Measurements from ENCODE around the gene ACOT13.

ACOT13 gene

DNA sequence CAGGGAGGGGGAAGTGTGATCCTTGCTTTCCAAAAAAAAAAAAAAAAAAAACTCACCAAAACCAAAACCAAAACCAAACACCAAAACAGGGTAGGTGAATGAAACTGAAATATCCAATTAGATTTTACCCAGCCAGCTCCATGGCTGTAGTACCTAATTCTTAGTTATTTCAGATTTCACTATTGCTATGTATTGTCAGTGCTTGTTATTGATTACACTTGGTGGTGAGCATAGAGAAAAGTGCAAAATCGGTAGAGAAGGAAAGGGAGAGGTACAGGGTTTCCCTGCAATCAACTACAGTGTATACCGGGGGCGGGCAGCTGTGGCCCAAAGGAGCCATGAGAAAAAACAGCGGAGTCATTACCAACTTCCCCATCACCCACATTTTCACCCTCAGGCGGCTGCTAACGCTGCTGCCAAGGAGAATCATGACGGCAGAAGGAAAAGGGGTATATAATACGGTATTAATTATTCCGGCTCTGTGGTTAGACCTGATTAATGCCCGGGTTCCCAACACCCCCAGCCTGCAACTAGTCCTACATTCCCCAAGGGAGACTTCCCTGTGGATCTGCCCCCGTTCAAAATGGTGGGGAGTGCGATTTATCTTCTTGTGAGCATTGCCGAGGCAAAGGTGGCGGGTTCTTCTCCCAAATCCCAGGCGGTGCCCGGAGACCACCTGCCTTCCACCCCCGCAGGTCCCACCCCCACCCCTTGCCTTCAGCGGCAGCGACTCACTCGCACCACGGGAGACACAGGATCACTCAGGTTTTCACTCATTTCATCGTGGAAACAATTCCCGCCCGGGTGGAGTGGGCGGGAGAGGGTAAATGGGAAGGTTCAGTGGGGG lies 52.5 kb downstream of the ACOT13 start, which contains the start of gene C6orf62:
Gene C6orf62, minus strand, starts transcription at position 30 of the 847 bp plus-strand sequence. CDS start 486 bp downstream, outside the sequence.
- no CpG with 5 or more reads among the region's 25 CpGs for WGBS (ENCODE audit: extremely low coverage, insufficient coverage, low lambda C conversion rate)
- no peaks in the 10 kb centered on the region for H3K79me1 ChIP-seq (ENCODE audit: low read length)
- peak within 1 kb of the TSS; percentile 97 for H3K4me3 ChIP-seq (ENCODE audit: low read length)
- no peak within 1 kb of the TSS for H2BK5ac ChIP-seq (ENCODE audit: low read length)
- no peak within 1 kb of the TSS for H2AK5ac ChIP-seq (ENCODE audit: low read length)
- peak within 1 kb of the TSS; percentile 98 for H3K9ac ChIP-seq (ENCODE audit: low read length)
- H3K27ac ChIP-seq (ENCODE audit: low read depth, low read length) = peak within 1 kb of the TSS; percentile 97
- H3K79me2 ChIP-seq (ENCODE audit: control insufficient read depth, insufficient read depth, low read length) = peaks cover 49% of the 10 kb centered on the region
- H3K23ac ChIP-seq (ENCODE audit: low read length) = no peak within 1 kb of the TSS
- H3K4me1 ChIP-seq (ENCODE audit: control insufficient read depth, low read depth, low read length) = no peaks in the 10 kb centered on the region
- no peak within 1 kb of the TSS for H2BK15ac ChIP-seq (replicated peaks; ENCODE audit: low read depth)
- no peaks in the 10 kb centered on the region for H3K36me3 ChIP-seq (ENCODE audit: control insufficient read depth, insufficient read depth, low read length)
- no peak within 1 kb of the TSS for H4K5ac ChIP-seq (ENCODE audit: low read length)
- H3K56ac ChIP-seq (ENCODE audit: low read length) = peak within 1 kb of the TSS; percentile 98
- no peak within 1 kb of the TSS for H4K8ac ChIP-seq (ENCODE audit: low read depth, low read length)
- peak within 1 kb of the TSS; percentile 98 for H3K4ac ChIP-seq (ENCODE audit: low read depth, low read length)
- no peaks in the 10 kb centered on the region for H3K27me3 ChIP-seq (ENCODE audit: insufficient read depth, low read length, poor library complexity)
- peak; percentile 47 for DNase-seq
- H3K18ac ChIP-seq (ENCODE audit: low read length) = peak within 1 kb of the TSS; percentile 94
- H2BK120ac ChIP-seq (ENCODE audit: low read depth, low read length) = no peak within 1 kb of the TSS
- peak within 1 kb of the TSS; percentile 52 for H3K4me2 ChIP-seq (ENCODE audit: low read length)

DNA sequence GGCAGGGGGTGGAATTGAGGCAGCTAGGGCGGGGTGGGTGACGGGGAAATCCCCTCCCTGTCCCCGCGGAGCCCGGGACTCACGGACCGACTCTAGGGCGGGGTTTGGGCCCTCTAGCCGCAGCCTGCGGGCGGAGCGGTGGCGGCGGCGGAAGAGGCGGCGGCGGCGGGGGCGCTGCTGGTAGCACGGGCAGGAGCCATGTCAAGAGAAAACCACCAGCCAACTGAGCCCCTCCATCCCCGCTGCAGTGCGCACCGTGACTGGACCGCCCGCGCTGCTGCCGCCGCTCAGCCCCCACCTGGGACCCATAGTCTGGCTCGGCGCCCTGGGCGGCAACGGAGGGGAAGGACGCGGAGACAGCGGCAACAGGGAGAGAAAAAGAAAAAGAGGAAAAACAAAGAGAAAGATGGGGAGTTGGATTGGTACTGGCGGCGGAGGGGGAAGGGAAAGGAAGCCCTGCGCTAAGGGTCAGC lies 53.3 kb downstream of the ACOT13 start:
- no peaks in the 10 kb centered on the region for H3K36me3 ChIP-seq (ENCODE audit: control insufficient read depth, insufficient read depth, low read length)
- peaks cover 43% of the 10 kb centered on the region for H3K79me2 ChIP-seq (ENCODE audit: control insufficient read depth, insufficient read depth, low read length)
- peak overlapping the region; percentile 67 for H2BK5ac ChIP-seq (ENCODE audit: low read length)
- peak; percentile 61 for DNase-seq
- WGBS (ENCODE audit: extremely low coverage, insufficient coverage, low lambda C conversion rate) = no CpG with 5 or more reads among the region's 39 CpGs
- H3K4ac ChIP-seq (ENCODE audit: low read depth, low read length) = peak overlapping the region; percentile 98
- no peaks in the 10 kb centered on the region for H3K79me1 ChIP-seq (ENCODE audit: low read length)
- H3K9ac ChIP-seq (ENCODE audit: low read length) = peak overlapping the region; percentile 98
- peak overlapping the region; percentile 98 for H3K56ac ChIP-seq (ENCODE audit: low read length)
- H3K23ac ChIP-seq (ENCODE audit: low read length) = peak overlapping the region; percentile 81
- H3K27ac ChIP-seq (ENCODE audit: low read depth, low read length) = peak overlapping the region; percentile 97
- H3K27me3 ChIP-seq (ENCODE audit: insufficient read depth, low read length, poor library complexity) = no peaks in the 10 kb centered on the region
- H3K4me2 ChIP-seq (ENCODE audit: low read length) = no peak overlapping the region
- no peak overlapping the region for H2BK15ac ChIP-seq (replicated peaks; ENCODE audit: low read depth)
- H4K5ac ChIP-seq (ENCODE audit: low read length) = no peak overlapping the region
- H3K4me1 ChIP-seq (ENCODE audit: control insufficient read depth, low read depth, low read length) = no peaks in the 10 kb centered on the region
- H4K8ac ChIP-seq (ENCODE audit: low read depth, low read length) = peak overlapping the region; percentile 87
- peak overlapping the region; percentile 47 for H2AK5ac ChIP-seq (ENCODE audit: low read length)
- H3K4me3 ChIP-seq (ENCODE audit: low read length) = peak overlapping the region; percentile 97
- peak overlapping the region; percentile 89 for H2BK120ac ChIP-seq (ENCODE audit: low read depth, low read length)
- peak overlapping the region; percentile 94 for H3K18ac ChIP-seq (ENCODE audit: low read length)

DNA sequence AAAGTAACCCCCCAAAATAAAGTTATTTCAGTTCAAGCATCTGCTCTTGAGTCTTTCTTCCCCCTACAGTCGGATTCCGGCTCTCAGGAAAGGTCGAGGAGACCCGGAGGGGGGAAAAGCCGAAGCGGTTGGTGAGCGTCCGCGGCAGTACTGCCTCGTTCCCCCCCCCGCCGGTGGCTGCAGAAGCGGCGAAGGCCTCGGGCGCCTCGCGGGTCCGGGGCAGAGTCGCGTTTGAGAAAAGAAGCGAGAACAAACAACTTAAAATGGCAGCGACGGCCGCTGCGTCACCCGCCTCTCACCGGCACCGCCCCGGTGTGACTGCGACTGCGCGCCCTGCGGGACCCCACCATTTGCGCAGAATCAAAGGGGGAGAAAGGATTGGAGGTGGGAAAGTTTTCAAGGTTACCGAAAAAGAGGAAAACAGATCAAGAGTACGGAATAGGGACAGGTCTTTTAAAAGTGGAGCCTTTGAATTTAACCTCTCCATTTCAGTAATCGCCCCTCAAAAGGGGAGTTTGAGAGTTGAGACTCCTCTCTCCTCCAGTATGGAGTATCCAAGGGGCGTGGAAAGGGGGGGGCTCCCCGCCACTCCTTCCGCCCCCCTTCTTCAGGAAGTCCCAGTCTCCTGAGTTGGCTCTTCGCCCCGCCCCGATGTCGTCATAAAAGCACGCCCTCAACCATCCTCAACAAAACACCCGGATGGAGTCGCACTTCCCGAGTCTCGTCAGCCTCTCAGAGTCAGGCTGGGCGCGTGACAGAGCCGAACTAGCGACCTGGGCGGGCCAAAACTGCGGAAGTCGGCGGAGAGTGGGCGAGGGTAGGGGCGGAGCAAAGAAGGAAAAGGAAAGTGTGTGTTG lies 54.0 kb downstream of the ACOT13 start:
- peak overlapping the region; percentile 87 for H4K8ac ChIP-seq (ENCODE audit: low read depth, low read length)
- WGBS (ENCODE audit: extremely low coverage, insufficient coverage, low lambda C conversion rate) = no CpG with 5 or more reads among the region's 60 CpGs

GRCh38 chr6:24721461-24722215 lies 54.8 kb downstream of the ACOT13 start:
- Histone ChIP-seq H3K79me1 (ENCODE audit: low read length) (no peaks in the 10 kb centered on the region), H3K9ac (ENCODE audit: low read length) (peak overlapping the region; percentile 69), H3K23ac (ENCODE audit: low read length) (no peak overlapping the region), H2BK5ac (ENCODE audit: low read length) (peak overlapping the region; percentile 6), H3K27ac (ENCODE audit: low read depth, low read length) (peak overlapping the region; percentile 24), H2AK5ac (ENCODE audit: low read length) (no peak overlapping the region), H4K8ac (ENCODE audit: low read depth, low read length) (no peak overlapping the region), H3K27me3 (ENCODE audit: insufficient read depth, low read length, poor library complexity) (no peaks in the 10 kb centered on the region), H3K36me3 (ENCODE audit: control insufficient read depth, insufficient read depth, low read length) (no peaks in the 10 kb centered on the region), H3K18ac (ENCODE audit: low read length) (no peak overlapping the region), H3K79me2 (ENCODE audit: control insufficient read depth, insufficient read depth, low read length) (peaks cover 36% of the 10 kb centered on the region), H2BK15ac (replicated peaks; ENCODE audit: low read depth) (no peak overlapping the region), H3K4ac (ENCODE audit: low read depth, low read length) (peak overlapping the region; percentile 26), H3K4me1 (ENCODE audit: control insufficient read depth, low read depth, low read length) (no peaks in the 10 kb centered on the region), H3K4me3 (ENCODE audit: low read length) (peak overlapping the region; percentile 6), H2BK120ac (ENCODE audit: low read depth, low read length) (no peak overlapping the region), H4K5ac (ENCODE audit: low read length) (peak overlapping the region; percentile 0), H3K4me2 (ENCODE audit: low read length) (peak overlapping the region; percentile 22), H3K56ac (ENCODE audit: low read length) (peak overlapping the region; percentile 81)
- DNase-seq = no peak
- no CpG with 5 or more reads among the region's 26 CpGs for WGBS (ENCODE audit: extremely low coverage, insufficient coverage, low lambda C conversion rate)

More for the DNA sequence above, 54.0 kb downstream of the ACOT13 start:
- no peak overlapping the region for H2BK15ac ChIP-seq (replicated peaks; ENCODE audit: low read depth)
- peak; percentile 100 for DNase-seq
- peak overlapping the region; percentile 98 for H3K56ac ChIP-seq (ENCODE audit: low read length)
- peak overlapping the region; percentile 97 for H3K4me3 ChIP-seq (ENCODE audit: low read length)
- H3K23ac ChIP-seq (ENCODE audit: low read length) = no peak overlapping the region
- no peaks in the 10 kb centered on the region for H3K36me3 ChIP-seq (ENCODE audit: control insufficient read depth, insufficient read depth, low read length)
- no peaks in the 10 kb centered on the region for H3K4me1 ChIP-seq (ENCODE audit: control insufficient read depth, low read depth, low read length)
- peak overlapping the region; percentile 47 for H2AK5ac ChIP-seq (ENCODE audit: low read length)
- H3K9ac ChIP-seq (ENCODE audit: low read length) = peak overlapping the region; percentile 98
- H3K27ac ChIP-seq (ENCODE audit: low read depth, low read length) = peak overlapping the region; percentile 97
- no peaks in the 10 kb centered on the region for H3K27me3 ChIP-seq (ENCODE audit: insufficient read depth, low read length, poor library complexity)
- H3K79me1 ChIP-seq (ENCODE audit: low read length) = no peaks in the 10 kb centered on the region
- H3K18ac ChIP-seq (ENCODE audit: low read length) = peak overlapping the region; percentile 94
- H2BK5ac ChIP-seq (ENCODE audit: low read length) = no peak overlapping the region
- no peak overlapping the region for H4K5ac ChIP-seq (ENCODE audit: low read length)
- peak overlapping the region; percentile 98 for H3K4ac ChIP-seq (ENCODE audit: low read depth, low read length)
- peak overlapping the region; percentile 89 for H2BK120ac ChIP-seq (ENCODE audit: low read depth, low read length)
- peaks cover 43% of the 10 kb centered on the region for H3K79me2 ChIP-seq (ENCODE audit: control insufficient read depth, insufficient read depth, low read length)
- H3K4me2 ChIP-seq (ENCODE audit: low read length) = no peak overlapping the region

DNA sequence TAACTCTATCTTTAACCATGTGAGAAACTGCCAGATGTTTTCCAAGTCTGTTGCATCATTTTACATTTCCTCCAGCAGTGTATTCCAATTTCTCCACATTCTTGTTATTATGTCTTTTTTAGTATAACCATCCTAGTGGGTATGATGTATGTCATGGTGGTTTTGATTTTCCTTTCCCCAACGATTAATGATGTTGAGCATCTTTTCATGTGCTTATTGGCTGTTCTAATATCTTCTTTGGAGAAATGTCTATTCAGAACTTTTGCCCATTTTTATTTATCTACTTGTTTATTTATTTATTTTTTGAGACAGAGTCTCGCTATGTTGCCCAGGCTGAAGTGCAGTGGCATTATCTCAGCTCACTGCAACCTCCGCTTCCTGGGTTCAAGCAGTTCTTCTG lies 56.4 kb downstream of the ACOT13 start:
- WGBS (ENCODE audit: extremely low coverage, insufficient coverage, low lambda C conversion rate) = no CpG with 5 or more reads among the region's 3 CpGs
- H3K36me3 ChIP-seq (ENCODE audit: control insufficient read depth, insufficient read depth, low read length) = no peaks in the 10 kb centered on the region
- H2BK120ac ChIP-seq (ENCODE audit: low read depth, low read length) = no peak overlapping the region
- no peak overlapping the region for H2BK15ac ChIP-seq (replicated peaks; ENCODE audit: low read depth)
- H3K4me3 ChIP-seq (ENCODE audit: low read length) = no peak overlapping the region
- no peak for DNase-seq
- H4K5ac ChIP-seq (ENCODE audit: low read length) = no peak overlapping the region
- no peak overlapping the region for H3K27ac ChIP-seq (ENCODE audit: low read depth, low read length)
- H3K4me1 ChIP-seq (ENCODE audit: control insufficient read depth, low read depth, low read length) = no peaks in the 10 kb centered on the region
- no peak overlapping the region for H3K4ac ChIP-seq (ENCODE audit: low read depth, low read length)
- H4K8ac ChIP-seq (ENCODE audit: low read depth, low read length) = no peak overlapping the region
- no peak overlapping the region for H3K18ac ChIP-seq (ENCODE audit: low read length)
- H2BK5ac ChIP-seq (ENCODE audit: low read length) = no peak overlapping the region
- H3K27me3 ChIP-seq (ENCODE audit: insufficient read depth, low read length, poor library complexity) = no peaks in the 10 kb centered on the region
- no peak overlapping the region for H3K56ac ChIP-seq (ENCODE audit: low read length)
- H2AK5ac ChIP-seq (ENCODE audit: low read length) = no peak overlapping the region
- no peak overlapping the region for H3K9ac ChIP-seq (ENCODE audit: low read length)
- no peaks in the 10 kb centered on the region for H3K79me1 ChIP-seq (ENCODE audit: low read length)
- no peak overlapping the region for H3K23ac ChIP-seq (ENCODE audit: low read length)
- peaks cover 22% of the 10 kb centered on the region for H3K79me2 ChIP-seq (ENCODE audit: control insufficient read depth, insufficient read depth, low read length)
- H3K4me2 ChIP-seq (ENCODE audit: low read length) = no peak overlapping the region
